Measurements from ENCODE around the gene EYS.

The EYS gene

DNA sequence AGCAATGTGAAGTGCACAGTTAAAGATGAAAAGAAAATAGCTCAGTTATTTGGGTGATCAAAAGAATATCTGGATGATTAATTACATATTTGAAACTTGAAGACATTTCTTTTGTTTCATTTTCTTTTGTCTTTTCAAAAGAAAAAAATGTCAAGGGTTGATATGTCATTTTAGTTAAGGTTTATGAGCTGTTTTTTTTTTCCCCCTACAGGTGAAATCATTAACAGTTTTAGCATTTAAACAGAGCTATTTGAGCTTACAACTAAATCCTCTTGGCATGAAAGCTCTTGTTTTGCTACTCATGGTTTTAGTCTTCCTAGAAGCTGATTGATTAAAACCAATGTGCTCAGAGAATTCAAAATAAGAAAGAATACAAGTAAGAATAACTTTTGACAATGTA, 1184.2 kb downstream of the EYS start:
- DNase-seq (ENCODE audit: low spot score): no peak
- TF ChIP-seq, protein P1, sequence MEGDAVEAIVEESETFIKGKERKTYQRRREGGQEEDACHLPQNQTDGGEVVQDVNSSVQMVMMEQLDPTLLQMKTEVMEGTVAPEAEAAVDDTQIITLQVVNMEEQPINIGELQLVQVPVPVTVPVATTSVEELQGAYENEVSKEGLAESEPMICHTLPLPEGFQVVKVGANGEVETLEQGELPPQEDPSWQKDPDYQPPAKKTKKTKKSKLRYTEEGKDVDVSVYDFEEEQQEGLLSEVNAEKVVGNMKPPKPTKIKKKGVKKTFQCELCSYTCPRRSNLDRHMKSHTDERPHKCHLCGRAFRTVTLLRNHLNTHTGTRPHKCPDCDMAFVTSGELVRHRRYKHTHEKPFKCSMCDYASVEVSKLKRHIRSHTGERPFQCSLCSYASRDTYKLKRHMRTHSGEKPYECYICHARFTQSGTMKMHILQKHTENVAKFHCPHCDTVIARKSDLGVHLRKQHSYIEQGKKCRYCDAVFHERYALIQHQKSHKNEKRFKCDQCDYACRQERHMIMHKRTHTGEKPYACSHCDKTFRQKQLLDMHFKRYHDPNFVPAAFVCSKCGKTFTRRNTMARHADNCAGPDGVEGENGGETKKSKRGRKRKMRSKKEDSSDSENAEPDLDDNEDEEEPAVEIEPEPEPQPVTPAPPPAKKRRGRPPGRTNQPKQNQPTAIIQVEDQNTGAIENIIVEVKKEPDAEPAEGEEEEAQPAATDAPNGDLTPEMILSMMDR (IDR thresholded peaks at IDR 0.05): no peak
- Histone ChIP-seq H3K4me3 (no peak overlapping the region), H3K27ac (no peak overlapping the region)

GRCh38 chr6:64520050-64520449, 1187.0 kb downstream of the EYS start:
- Histone ChIP-seq H3K4me3 (no peak overlapping the region), H3K27ac (no peak overlapping the region)
- TF ChIP-seq, protein P1 (IDR thresholded peaks at IDR 0.05): no peak
- DNase-seq (ENCODE audit: low spot score): no peak

DNA sequence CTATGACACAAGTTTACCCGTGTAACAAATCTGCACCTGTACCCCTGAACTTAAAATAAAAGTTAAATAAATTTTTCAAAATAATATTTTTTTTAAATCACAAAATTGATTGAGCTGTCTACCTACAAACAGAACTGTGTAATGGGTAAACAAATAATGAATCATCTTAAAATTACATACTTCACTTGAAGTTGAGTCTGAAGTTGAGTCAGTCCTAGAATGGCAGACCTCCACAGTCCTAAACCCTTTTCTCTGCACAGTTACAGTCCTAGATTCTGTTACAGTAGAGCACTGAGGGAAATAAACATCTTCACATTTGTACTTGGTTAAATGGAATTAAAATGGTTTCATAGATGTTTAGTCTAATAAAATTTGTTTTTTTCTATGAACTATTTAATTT, 1190.6 kb downstream of the EYS start:
- DNase-seq (ENCODE audit: low spot score): no peak
- H3K27ac ChIP-seq: no peak overlapping the region
- TF ChIP-seq, protein P1 (IDR thresholded peaks at IDR 0.05): no peak
- H3K4me3 ChIP-seq: no peak overlapping the region

DNA sequence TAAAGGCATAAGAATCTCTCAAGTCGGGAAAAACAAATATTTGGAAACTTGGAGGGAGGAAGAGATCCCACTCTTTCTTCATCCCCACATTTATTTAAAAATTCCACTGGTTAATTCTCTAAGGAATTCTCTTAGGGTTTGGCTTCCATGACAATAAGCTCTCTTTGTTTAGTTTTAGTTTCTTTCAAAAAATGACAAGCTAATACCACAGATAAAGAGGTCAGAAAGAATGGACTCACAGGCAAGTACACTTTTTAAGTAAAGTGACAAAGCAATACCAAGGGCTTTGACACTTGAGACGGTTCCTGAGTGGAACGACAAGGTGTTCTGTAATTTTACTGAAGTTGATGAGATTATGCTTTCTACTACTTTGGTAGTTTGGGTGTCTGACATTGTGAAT, 1199.4 kb downstream of the EYS start:
- Histone ChIP-seq H3K27ac (no peak overlapping the region), H3K4me3 (no peak overlapping the region)
- no peak for DNase-seq (ENCODE audit: low spot score)
- TF ChIP-seq, protein P1 (IDR thresholded peaks at IDR 0.05): no peak

- no peak for DNase-seq (ENCODE audit: low spot score)
- TF ChIP-seq, protein P1 (IDR thresholded peaks at IDR 0.05): no peak
- Histone ChIP-seq H3K27ac (no peak overlapping the region), H3K4me3 (no peak overlapping the region)
Measured at GRCh38 chr6:64505312-64505711, 1201.7 kb downstream of the EYS start.

- DNase-seq (ENCODE audit: low spot score): no peak
- Histone ChIP-seq H3K27ac (no peak overlapping the region), H3K4me3 (no peak overlapping the region)
- TF ChIP-seq, protein P1 (IDR thresholded peaks at IDR 0.05): no peak
Measured at GRCh38 chr6:64504503-64504902, 1202.5 kb downstream of the EYS start.

DNA sequence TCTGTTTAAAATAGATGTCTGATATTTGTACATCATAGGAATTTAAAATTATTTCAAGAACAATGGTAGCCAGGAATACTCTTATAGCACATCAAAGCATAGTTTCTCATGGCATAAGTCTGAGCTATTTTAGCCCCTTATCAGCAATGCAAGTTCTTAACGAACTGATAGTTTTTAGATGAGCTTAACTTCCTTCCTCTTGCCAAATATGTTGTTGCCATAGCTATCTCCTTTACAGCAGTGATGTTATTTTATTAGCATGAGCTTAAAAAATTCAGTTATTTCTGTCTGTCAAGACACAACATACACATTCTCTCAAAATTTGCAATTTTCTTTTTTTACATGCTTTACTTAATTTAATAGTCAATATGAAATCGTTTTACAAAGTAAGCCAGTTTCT, 1204.2 kb downstream of the EYS start:
- no peak overlapping the region for H3K4me3 ChIP-seq
- no peak overlapping the region for H3K27ac ChIP-seq
- TF ChIP-seq, protein P1 (IDR thresholded peaks at IDR 0.05): no peak
- no peak for DNase-seq (ENCODE audit: low spot score)
